PC-3 (cell line): ENCODE results near the gene SPRR3.

Experiments used
- CTCF ChIP-seq: fragments of 300-600 bp; sonication (generic); conservative IDR thresholded peaks from 2 replicates; pipeline ENCODE4 v1.5.1; 2017; ENCODE audit warnings: antibody characterized with exemption, low read depth, mild to moderate bottlenecking, low read length
- EZH2 ChIP-seq: fragments of 300-600 bp; sonication (generic); IDR thresholded peaks from one replicate; pipeline ENCODE4 v1.6.1; 2017; ENCODE audit warnings: antibody characterized with exemption, mild to moderate bottlenecking, low read length; ENCODE audit not compliant: unreplicated experiment
- EZH2phosphoT487 ChIP-seq: fragments of 300-600 bp; sonication (generic); IDR thresholded peaks from 2 replicates; pipeline ENCODE4 v1.6.1; 2018; ENCODE audit warnings: mild to moderate bottlenecking, antibody characterized with exemption, low read length, borderline replicate concordance

GRCh38 chr1:152960452-152961044 lies 41.0 kb upstream of the SPRR3 start:
- peak; percentile 59 for TF ChIP-seq CTCF
- TF ChIP-seq EZH2phosphoT487 = no peak
- no peak for TF ChIP-seq EZH2
